Measurements from ENCODE around the gene B3GALT5.

The B3GALT5 gene

DNA sequence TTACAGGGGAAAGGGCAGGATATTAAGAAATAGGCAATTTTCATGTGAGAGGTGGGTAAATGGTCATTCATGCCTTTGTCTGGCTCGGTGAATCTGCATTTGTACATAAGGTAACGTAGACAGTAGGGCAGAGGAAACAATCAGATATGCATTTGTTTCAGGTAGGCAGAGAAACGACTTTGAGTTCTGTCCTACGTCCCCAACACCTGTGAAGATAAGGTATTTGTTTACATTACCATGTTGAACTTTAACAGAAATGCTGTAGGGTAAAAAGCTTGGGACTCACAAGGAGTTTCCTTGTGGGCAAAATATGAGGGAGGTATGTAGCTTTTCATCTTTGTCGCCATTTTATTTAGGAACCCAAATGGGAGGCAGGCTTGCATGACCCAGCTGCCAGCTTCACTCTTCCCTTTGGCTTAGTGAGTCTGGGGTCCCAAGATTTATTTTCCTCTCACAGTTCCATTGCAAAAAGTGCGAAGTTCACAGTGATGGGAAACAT, 31.4 kb downstream of the B3GALT5 start:
- TF ChIP-seq, protein P1, sequence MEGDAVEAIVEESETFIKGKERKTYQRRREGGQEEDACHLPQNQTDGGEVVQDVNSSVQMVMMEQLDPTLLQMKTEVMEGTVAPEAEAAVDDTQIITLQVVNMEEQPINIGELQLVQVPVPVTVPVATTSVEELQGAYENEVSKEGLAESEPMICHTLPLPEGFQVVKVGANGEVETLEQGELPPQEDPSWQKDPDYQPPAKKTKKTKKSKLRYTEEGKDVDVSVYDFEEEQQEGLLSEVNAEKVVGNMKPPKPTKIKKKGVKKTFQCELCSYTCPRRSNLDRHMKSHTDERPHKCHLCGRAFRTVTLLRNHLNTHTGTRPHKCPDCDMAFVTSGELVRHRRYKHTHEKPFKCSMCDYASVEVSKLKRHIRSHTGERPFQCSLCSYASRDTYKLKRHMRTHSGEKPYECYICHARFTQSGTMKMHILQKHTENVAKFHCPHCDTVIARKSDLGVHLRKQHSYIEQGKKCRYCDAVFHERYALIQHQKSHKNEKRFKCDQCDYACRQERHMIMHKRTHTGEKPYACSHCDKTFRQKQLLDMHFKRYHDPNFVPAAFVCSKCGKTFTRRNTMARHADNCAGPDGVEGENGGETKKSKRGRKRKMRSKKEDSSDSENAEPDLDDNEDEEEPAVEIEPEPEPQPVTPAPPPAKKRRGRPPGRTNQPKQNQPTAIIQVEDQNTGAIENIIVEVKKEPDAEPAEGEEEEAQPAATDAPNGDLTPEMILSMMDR (IDR thresholded peaks at IDR 0.05; ENCODE audit: borderline replicate concordance, insufficient read depth, low read depth, low read length), result no peak
- H3K4me3 ChIP-seq (ENCODE audit: low read depth, low read length), result no peak overlapping the region

DNA sequence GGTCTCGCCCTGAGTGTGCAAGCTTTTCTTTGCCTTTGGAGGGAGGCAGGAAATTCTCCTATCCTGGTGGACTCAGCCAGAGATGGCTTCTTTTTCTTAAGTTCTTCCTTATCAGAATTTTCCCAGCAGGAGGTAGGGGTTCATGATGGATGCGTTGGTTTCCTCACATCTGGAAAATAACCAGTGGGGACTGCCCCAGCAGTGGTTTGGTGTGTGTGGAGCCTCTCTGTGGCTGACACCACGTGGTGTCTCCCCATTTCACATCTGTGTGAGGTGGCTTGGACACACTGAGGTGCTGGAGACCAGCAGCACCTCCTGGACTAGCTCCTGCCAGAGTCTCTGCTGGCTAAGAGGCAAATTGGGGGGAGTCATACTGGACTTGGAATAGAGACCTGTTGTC, 32.6 kb downstream of the B3GALT5 start:
- H3K4me3 ChIP-seq (ENCODE audit: low read depth, low read length), result no peak overlapping the region
- TF ChIP-seq, protein P1 (IDR thresholded peaks at IDR 0.05; ENCODE audit: borderline replicate concordance, insufficient read depth, low read depth, low read length), result no peak

DNA sequence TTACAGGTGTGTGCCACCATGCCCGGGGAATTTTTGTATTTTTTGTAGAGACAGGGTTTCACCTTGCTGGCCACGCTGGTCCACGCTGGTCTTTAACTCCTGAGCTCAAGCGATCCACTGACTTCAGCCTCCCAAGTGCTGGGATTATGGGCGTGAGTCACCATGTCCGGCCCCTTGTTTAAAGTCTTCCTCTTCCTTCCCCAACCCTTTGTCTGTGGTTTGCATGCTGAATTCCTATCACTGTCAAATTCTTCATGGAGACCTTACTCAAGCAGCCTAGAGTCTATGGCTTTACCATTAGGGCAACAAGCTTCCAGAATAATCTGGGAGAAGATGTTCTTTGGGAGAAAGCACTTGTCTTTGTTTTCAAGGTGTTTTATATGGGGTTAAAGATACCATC, 34.7 kb downstream of the B3GALT5 start:
- H3K4me3 ChIP-seq (ENCODE audit: low read depth, low read length), result no peak overlapping the region
- TF ChIP-seq, protein P1 (IDR thresholded peaks at IDR 0.05; ENCODE audit: borderline replicate concordance, insufficient read depth, low read depth, low read length), result no peak

DNA sequence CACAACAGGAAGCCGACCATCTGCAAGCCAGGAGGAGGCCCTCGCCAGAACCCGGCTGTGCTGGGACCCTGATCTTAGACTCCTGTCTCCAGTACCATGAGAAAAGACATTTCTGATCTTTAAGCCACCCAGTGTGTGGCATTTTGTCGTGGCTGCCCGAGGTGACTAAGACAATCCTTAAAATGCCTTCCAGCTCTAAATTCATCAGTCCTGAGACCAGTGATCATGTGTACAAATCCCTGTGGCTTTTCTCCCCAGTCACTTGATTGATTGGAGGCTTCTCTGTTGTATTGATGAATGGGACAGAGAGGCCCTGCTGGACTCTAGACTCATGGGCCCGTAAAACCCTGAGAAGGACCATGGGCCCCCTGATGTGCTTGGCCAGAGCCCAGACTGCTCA, 36.1 kb downstream of the B3GALT5 start:
- TF ChIP-seq, protein P1 (IDR thresholded peaks at IDR 0.05; ENCODE audit: borderline replicate concordance, insufficient read depth, low read depth, low read length), result no peak
- no peak overlapping the region for H3K4me3 ChIP-seq (ENCODE audit: low read depth, low read length)

DNA sequence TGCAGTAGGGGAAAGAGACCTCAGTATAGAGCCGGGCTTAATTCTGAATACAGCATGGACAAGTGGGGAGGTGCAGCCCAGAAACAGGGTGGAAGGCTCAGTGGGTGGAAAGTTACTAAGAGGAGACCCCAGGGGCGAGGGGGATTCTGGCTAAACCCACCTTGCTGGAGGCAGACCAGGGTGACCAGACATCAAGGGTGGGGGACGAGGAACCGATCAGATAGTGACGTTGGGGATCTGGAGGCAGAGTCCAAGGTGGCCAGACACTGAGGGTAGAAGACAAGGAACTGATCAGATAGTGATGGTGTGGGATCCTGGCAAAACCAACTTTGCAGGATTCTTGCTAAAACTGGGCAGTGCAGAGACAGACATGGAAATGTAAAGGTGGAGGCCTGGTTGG, 36.8 kb downstream of the B3GALT5 start:
- TF ChIP-seq, protein P1 (IDR thresholded peaks at IDR 0.05; ENCODE audit: borderline replicate concordance, insufficient read depth, low read depth, low read length), result no peak

DNA sequence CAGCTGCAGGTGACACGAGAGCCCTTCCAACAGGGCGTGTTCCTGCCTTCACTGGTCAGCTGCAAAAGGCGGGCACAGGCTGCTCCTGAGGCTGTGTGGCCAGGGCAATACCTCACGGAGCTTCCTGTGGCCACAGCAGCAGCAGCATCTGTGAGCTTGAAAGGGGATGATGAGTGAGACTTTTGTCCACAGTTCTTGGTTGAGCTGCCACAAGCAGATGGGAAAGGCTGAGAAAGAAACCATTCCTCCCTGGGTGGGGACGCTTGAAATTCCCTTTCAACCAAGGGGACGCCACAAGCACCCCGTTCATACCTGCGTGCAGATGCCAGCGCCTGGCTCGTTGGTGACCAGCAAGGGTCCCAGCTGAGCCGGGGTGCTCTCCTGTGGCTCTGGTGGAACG, 37.6 kb downstream of the B3GALT5 start:
- TF ChIP-seq, protein P1 (IDR thresholded peaks at IDR 0.05; ENCODE audit: borderline replicate concordance, insufficient read depth, low read depth, low read length), result no peak
- no peak overlapping the region for H3K4me3 ChIP-seq (ENCODE audit: low read depth, low read length)

More for the DNA sequence above, 36.8 kb downstream of the B3GALT5 start:
- H3K4me3 ChIP-seq (ENCODE audit: low read depth, low read length), result no peak overlapping the region

DNA sequence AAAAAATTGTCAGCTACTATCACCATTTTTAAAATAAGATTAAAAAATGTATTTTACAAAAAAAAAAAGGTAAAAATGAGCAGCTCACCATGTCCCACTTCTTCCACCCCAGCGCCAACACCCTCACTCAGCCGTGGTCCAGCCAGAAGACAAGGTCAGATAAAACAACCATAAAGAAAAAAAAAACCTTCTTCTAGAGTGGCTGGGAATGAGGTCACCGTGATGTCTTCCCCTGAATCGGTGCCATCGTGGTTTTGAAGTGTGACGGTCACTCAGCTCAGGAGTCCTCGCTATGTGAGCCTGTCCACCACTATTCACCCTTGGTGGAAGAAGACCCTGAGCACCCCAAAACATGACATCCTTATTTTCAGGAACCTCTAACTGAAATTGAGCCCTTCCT, 38.1 kb downstream of the B3GALT5 start:
- TF ChIP-seq, protein P1 (IDR thresholded peaks at IDR 0.05; ENCODE audit: borderline replicate concordance, insufficient read depth, low read depth, low read length), result no peak
- H3K4me3 ChIP-seq (ENCODE audit: low read depth, low read length), result no peak overlapping the region

Measured in GM12875 (cell line).